SK-N-SH (cell line): ENCODE data around the gene CBX1. TPM values are rescaled to one million over a fixed set of nuclear protein-coding genes. Genes with fewer than 3 reads are reported as not detected.

Experiments
- CTCF ChIA-PET: fragments of 300-600, 350-600 bp; formaldehyde crosslinking; extraction: SDS; loops from one replicate; lab custom pipeline; 2021; lab: Yijun Ruan, JAX
- POLR2A ChIA-PET: fragments of 350-600 bp; sonication (Branson Sonifier 250); formaldehyde crosslinking; extraction: SDS; loops from one replicate; lab custom pipeline; 2020; ENCODE audit warnings: antibody characterized with exemption, inconsistent platforms; lab: Yijun Ruan, JAX
- DNase-seq: peaks from one replicate; pipeline ENCODE4 v3.0.0; 2012
- H2AFZ ChIP-seq: fragments of 200-600 bp; sonication (generic); 2 replicates; pipeline ENCODE4 v1.8.1; 2016; ENCODE audit warnings: antibody characterized with exemption, mild to moderate bottlenecking, low read depth
- H3F3A ChIP-seq: fragments of 200-600 bp; sonication (generic); replicated peaks from 2 replicates; pipeline ENCODE3; 2016; ENCODE audit warnings: antibody characterized with exemption, mild to moderate bottlenecking; ENCODE audit not compliant: insufficient read depth
- H3K27ac ChIP-seq, 2 experiments: fragments of 200-500 bp in 1 of 2; fragments of 200-600 bp in 1 of 2; sonication (Bioruptor generic) in 1 of 2; sonication (generic), shearing (Covaris generic) in 1 of 2; 2 replicates each; pipeline versions ENCODE4 v1.5.1 to v1.6.1; 2014 to 2016; ENCODE audit warnings: low read depth in 2 of 2, inconsistent platforms in 1 of 2, low read length in 1 of 2, mild to moderate bottlenecking in 1 of 2, mixed read lengths in 1 of 2
- H3K27me3 ChIP-seq: fragments of 200-600 bp; sonication (generic), shearing (Covaris generic); 2 replicates; pipeline ENCODE4 v1.6.1; 2016; ENCODE audit warnings: mixed run types; ENCODE audit not compliant: insufficient read depth
- H3K36me3 ChIP-seq, 2 experiments: fragments of 200-500 bp in 1 of 2; fragments of 200-600 bp in 1 of 2; sonication (Bioruptor generic) in 1 of 2; sonication (generic) in 1 of 2; replicated peaks in 1 of 2; 2 replicates each; pipeline versions ENCODE3 to v1.5.1; 2014 to 2016; ENCODE audit warnings: low read length in 1 of 2, mild to moderate bottlenecking in 1 of 2; ENCODE audit not compliant: insufficient read depth in 2 of 2, control insufficient read depth in 1 of 2
- H3K4me1 ChIP-seq, 2 experiments: fragments of 200-500 bp in 1 of 2; fragments of 200-600 bp in 1 of 2; sonication (Bioruptor generic) in 1 of 2; sonication (generic), shearing (Covaris generic) in 1 of 2; 2 replicates each; pipeline versions ENCODE4 v1.5.1 to v1.6.1; 2014 to 2016; ENCODE audit warnings: low read depth in 1 of 2, low read length in 1 of 2, mixed run types in 1 of 2; ENCODE audit not compliant: insufficient read depth in 2 of 2, control insufficient read depth in 1 of 2
- H3K4me2 ChIP-seq: fragments of 200-600 bp; sonication (generic), shearing (Covaris generic); 2 replicates; pipeline ENCODE4 v1.6.1; 2017; ENCODE audit warnings: mixed run types
- H3K4me3 ChIP-seq, 2 experiments: fragments of 200-500 bp in 1 of 2; fragments of 200-600 bp in 1 of 2; sonication (Bioruptor generic) in 1 of 2; sonication (generic), shearing (Covaris generic) in 1 of 2; 2 replicates each; pipeline versions ENCODE4 v1.5.1 to v1.8.1; 2014 to 2016; ENCODE audit warnings: low read depth in 2 of 2, inconsistent platforms in 1 of 2, low read length in 1 of 2, mild to moderate bottlenecking in 1 of 2, mixed read lengths in 1 of 2, moderate library complexity in 1 of 2
- H3K79me2 ChIP-seq: fragments of 200-600 bp; sonication (generic); 2 replicates; pipeline ENCODE4 v1.8.1; 2017; ENCODE audit warnings: mild to moderate bottlenecking; ENCODE audit not compliant: insufficient read depth
- H3K9ac ChIP-seq: fragments of 200-600 bp; sonication (generic); 2 replicates; pipeline ENCODE4 v1.6.1; 2017; ENCODE audit warnings: mixed run types
- H3K9me2 ChIP-seq: fragments of 200-600 bp; sonication (generic); 2 replicates; pipeline ENCODE4 v1.6.1; 2017; ENCODE audit warnings: mixed run types
- H3K9me3 ChIP-seq: fragments of 200-600 bp; sonication (generic); 2 replicates; pipeline ENCODE4 v1.6.1; 2017; ENCODE audit warnings: mixed run types, mild to moderate bottlenecking, moderate library complexity
- H4K20me1 ChIP-seq: fragments of 200-600 bp; sonication (generic); 2 replicates; pipeline ENCODE4 v1.6.1; 2017; ENCODE audit warnings: mild to moderate bottlenecking, mixed run types; ENCODE audit not compliant: insufficient read depth
- EP300 ChIP-seq, 2 experiments: IDR thresholded peaks; 2 replicates each; pipeline versions ENCODE4 v1.4.0 to v1.6.1; 2012; ENCODE audit warnings: borderline replicate concordance in 1 of 2, low read depth in 1 of 2, low read length in 1 of 2
- GABPA ChIP-seq: IDR thresholded peaks from 2 replicates; pipeline ENCODE4 v1.4.0; 2012; ENCODE audit warnings: low read depth, mild to moderate bottlenecking
- GATA2 ChIP-seq: sonication (generic); formaldehyde crosslinking; IDR thresholded peaks from 2 replicates; pipeline ENCODE4 v1.5.0; 2020; ENCODE audit warnings: mild to moderate bottlenecking, missing genetic modification reagents
- NRF1 ChIP-seq: IDR thresholded peaks from 2 replicates; pipeline ENCODE4 v1.6.1; 2012; ENCODE audit warnings: low read depth, mild to moderate bottlenecking, low read length
- RAD21 ChIP-seq: IDR thresholded peaks from 2 replicates; pipeline ENCODE4 v1.6.1; 2012; ENCODE audit warnings: mild to moderate bottlenecking, low read length
- RCOR1 ChIP-seq: fragments of 150-350 bp; IDR thresholded peaks from 2 replicates; pipeline ENCODE4 v1.6.1; 2017; ENCODE audit warnings: antibody characterized with exemption, low read length
- RXRA ChIP-seq: IDR thresholded peaks from 2 replicates; pipeline ENCODE4 v1.4.0; 2012; ENCODE audit warnings: low read depth, mild to moderate bottlenecking, borderline replicate concordance
- TAF1 ChIP-seq: IDR thresholded peaks from 2 replicates; pipeline ENCODE4 v1.6.1; 2012; ENCODE audit warnings: low read depth, mild to moderate bottlenecking, low read length, moderate library complexity, borderline replicate concordance
- TCF12 ChIP-seq: IDR thresholded peaks from 2 replicates; pipeline ENCODE4 v1.4.0; 2012
- YY1 ChIP-seq: IDR thresholded peaks from 2 replicates; pipeline ENCODE4 v1.4.0; 2012; ENCODE audit warnings: low read depth, mild to moderate bottlenecking
- WGBS: methylation state at CpG from one replicate; pipeline ENCODE4 v1.1.6; 2017; ENCODE audit warnings: low lambda C conversion rate; 5-methylcytosine and 5-hydroxymethylcytosine counted together
- polyA plus RNA-seq, 3 experiments: library from polyadenylated mRNA; depleted of rRNA; stranded (reverse); fragments of >200 nt; gene quantifications; 2 replicates each; pipeline ENCODE4 v1.2.3, GENCODE V29; 2012
- TF ChIP-seq, protein P1 (sequence below): fragments of 200-600 bp; sonication (generic); IDR thresholded peaks from 2 replicates; pipeline ENCODE4 v1.6.1; 2017; ENCODE audit warnings: antibody characterized with exemption, mild to moderate bottlenecking, moderate library complexity
- TF ChIP-seq, protein P2 (sequence below): fragments of 150-350 bp; IDR thresholded peaks from 2 replicates; pipeline ENCODE4 v1.6.1; 2017; ENCODE audit warnings: antibody characterized with exemption, low read length, low read depth, borderline replicate concordance
- TF ChIP-seq, protein P3 (sequence below): fragments of 150-350 bp; IDR thresholded peaks from 2 replicates; pipeline ENCODE4 v1.6.1; 2016; ENCODE audit warnings: mild to moderate bottlenecking, low read depth, low read length
- TF ChIP-seq, protein P4 (sequence below): IDR thresholded peaks from 2 replicates; pipeline ENCODE4 v1.4.0; 2012; ENCODE audit warnings: low read depth, borderline replicate concordance
- TF ChIP-seq, protein P5 (sequence below): IDR thresholded peaks from 2 replicates; pipeline ENCODE4 v1.6.1; 2012; ENCODE audit warnings: mild to moderate bottlenecking, low read depth, low read length, moderate library complexity

The CBX1 gene
- polyA plus RNA-seq, 1 of the 3 experiments (the other 2 are of a cell fraction) = 102 TPM

DNA sequence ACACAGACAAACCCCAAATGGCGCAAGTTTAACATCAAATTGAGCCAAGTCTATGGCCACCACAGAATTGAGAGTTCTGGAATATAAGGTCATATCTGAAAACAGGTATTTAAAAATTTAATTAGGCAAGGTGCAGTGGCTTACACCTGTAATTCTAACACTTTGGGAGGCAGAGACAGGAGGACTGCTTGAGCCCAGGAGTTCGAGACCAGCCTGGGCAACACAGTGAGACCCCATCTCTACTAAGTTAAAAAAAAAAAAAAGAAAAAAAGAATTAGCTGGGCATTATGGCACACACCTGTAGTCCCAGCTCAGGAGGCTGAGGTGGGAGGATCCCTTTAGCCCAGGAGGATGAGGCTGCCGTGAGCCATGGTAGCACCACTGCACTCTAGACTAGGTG lies 34.0 kb downstream of the CBX1 start:
- Histone ChIP-seq H3K27me3 (no peaks in the 10 kb centered on the region), H4K20me1 (peaks cover 5% of the 10 kb centered on the region; the same call in 1 of the 2 replicates), H3K4me1 (no peaks in the 10 kb centered on the region; a peak in 2 of 4 replicates), H3K79me2 (peaks cover 56% of the 10 kb centered on the region), H3K9me3 (no peaks in the 10 kb centered on the region), H3K9ac (no peak overlapping the region), H3K4me2 (no peak overlapping the region), H3K27ac (no peak overlapping the region), H2AFZ (no peak overlapping the region), H3F3A (peaks cover 62% of the 10 kb centered on the region), H3K36me3 (peaks cover 76 to 89% of the 10 kb centered on the region in 2 experiments), H3K9me2 (no peaks in the 10 kb centered on the region), H3K4me3 (no peak overlapping the region)
- WGBS = 96% methylated on average over 3 of the region's 3 CpGs
- CTCF ChIA-PET = interaction anchor here (0.8 to 44.3 kb wide), 8 partner anchors 12 to 68 kb away, joined by 4 to 1200 read pairs (median 14); partner anchors contain the start of gene COPZ2
- POLR2A ChIA-PET = interaction anchor here (1.5 kb wide), 1 partner anchor 11 kb away, joined by 4 read pairs; no protein-coding TSS in a partner anchor
- TF ChIP-seq NRF1 (no peak), TCF12 (no peak), RAD21 (no peak), RXRA (no peak), YY1 (no peak), GABPA (no peak), EP300 (IDR thresholded peaks at IDR 0.05; ENCODE audit: borderline replicate concordance in 1 of 2, low read depth in 1 of 2, low read length in 1 of 2) (no peak), TAF1 (no peak), GATA2 (no peak), RCOR1 (no peak)
- TF ChIP-seq, protein P1, sequence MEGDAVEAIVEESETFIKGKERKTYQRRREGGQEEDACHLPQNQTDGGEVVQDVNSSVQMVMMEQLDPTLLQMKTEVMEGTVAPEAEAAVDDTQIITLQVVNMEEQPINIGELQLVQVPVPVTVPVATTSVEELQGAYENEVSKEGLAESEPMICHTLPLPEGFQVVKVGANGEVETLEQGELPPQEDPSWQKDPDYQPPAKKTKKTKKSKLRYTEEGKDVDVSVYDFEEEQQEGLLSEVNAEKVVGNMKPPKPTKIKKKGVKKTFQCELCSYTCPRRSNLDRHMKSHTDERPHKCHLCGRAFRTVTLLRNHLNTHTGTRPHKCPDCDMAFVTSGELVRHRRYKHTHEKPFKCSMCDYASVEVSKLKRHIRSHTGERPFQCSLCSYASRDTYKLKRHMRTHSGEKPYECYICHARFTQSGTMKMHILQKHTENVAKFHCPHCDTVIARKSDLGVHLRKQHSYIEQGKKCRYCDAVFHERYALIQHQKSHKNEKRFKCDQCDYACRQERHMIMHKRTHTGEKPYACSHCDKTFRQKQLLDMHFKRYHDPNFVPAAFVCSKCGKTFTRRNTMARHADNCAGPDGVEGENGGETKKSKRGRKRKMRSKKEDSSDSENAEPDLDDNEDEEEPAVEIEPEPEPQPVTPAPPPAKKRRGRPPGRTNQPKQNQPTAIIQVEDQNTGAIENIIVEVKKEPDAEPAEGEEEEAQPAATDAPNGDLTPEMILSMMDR = no peak
- TF ChIP-seq, protein P2, sequence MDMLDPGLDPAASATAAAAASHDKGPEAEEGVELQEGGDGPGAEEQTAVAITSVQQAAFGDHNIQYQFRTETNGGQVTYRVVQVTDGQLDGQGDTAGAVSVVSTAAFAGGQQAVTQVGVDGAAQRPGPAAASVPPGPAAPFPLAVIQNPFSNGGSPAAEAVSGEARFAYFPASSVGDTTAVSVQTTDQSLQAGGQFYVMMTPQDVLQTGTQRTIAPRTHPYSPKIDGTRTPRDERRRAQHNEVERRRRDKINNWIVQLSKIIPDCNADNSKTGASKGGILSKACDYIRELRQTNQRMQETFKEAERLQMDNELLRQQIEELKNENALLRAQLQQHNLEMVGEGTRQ = no peak
- TF ChIP-seq, protein P3, sequence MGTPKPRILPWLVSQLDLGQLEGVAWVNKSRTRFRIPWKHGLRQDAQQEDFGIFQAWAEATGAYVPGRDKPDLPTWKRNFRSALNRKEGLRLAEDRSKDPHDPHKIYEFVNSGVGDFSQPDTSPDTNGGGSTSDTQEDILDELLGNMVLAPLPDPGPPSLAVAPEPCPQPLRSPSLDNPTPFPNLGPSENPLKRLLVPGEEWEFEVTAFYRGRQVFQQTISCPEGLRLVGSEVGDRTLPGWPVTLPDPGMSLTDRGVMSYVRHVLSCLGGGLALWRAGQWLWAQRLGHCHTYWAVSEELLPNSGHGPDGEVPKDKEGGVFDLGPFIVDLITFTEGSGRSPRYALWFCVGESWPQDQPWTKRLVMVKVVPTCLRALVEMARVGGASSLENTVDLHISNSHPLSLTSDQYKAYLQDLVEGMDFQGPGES = no peak
- TF ChIP-seq, protein P4, sequence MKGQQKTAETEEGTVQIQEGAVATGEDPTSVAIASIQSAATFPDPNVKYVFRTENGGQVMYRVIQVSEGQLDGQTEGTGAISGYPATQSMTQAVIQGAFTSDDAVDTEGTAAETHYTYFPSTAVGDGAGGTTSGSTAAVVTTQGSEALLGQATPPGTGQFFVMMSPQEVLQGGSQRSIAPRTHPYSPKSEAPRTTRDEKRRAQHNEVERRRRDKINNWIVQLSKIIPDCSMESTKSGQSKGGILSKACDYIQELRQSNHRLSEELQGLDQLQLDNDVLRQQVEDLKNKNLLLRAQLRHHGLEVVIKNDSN = no peak
- TF ChIP-seq, protein P5, sequence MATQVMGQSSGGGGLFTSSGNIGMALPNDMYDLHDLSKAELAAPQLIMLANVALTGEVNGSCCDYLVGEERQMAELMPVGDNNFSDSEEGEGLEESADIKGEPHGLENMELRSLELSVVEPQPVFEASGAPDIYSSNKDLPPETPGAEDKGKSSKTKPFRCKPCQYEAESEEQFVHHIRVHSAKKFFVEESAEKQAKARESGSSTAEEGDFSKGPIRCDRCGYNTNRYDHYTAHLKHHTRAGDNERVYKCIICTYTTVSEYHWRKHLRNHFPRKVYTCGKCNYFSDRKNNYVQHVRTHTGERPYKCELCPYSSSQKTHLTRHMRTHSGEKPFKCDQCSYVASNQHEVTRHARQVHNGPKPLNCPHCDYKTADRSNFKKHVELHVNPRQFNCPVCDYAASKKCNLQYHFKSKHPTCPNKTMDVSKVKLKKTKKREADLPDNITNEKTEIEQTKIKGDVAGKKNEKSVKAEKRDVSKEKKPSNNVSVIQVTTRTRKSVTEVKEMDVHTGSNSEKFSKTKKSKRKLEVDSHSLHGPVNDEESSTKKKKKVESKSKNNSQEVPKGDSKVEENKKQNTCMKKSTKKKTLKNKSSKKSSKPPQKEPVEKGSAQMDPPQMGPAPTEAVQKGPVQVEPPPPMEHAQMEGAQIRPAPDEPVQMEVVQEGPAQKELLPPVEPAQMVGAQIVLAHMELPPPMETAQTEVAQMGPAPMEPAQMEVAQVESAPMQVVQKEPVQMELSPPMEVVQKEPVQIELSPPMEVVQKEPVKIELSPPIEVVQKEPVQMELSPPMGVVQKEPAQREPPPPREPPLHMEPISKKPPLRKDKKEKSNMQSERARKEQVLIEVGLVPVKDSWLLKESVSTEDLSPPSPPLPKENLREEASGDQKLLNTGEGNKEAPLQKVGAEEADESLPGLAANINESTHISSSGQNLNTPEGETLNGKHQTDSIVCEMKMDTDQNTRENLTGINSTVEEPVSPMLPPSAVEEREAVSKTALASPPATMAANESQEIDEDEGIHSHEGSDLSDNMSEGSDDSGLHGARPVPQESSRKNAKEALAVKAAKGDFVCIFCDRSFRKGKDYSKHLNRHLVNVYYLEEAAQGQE = no peak
- DNase-seq = no peak
